Tibial nerve (tissue), 3 donors: ENCODE measurements around the gene TDRD3.

Experiments
- CTCF ChIP-seq, 5 experiments: fragments of 200-600 bp in 3 of 5; fragments of 450-650 bp in 2 of 5; sonication (generic) in 3 of 5; IDR thresholded peaks; one replicate each; pipeline ENCODE4 v1.5.1; 2016 to 2019; ENCODE audit warnings: antibody characterized with exemption in 5 of 5, mild to moderate bottlenecking in 3 of 5, moderate library complexity in 2 of 5
- POLR2A ChIP-seq, 2 donors: fragments of 450-650 bp; IDR thresholded peaks; one replicate each; pipeline ENCODE4 v1.6.1; 2017; ENCODE audit warnings: antibody characterized with exemption in 2 of 2, mild to moderate bottlenecking in 2 of 2, moderate library complexity in 2 of 2

GRCh38 chr13:60433505-60433904, 36.5 kb downstream of the TDRD3 start:
- TF ChIP-seq POLR2A (IDR thresholded peaks at IDR 0.05) (no peak), CTCF (IDR thresholded peaks at IDR 0.05) (no peak)
